Trophoblast cell (in vitro differentiated cells and primary cell): ENCODE measurements around the gene PRR16.

Experiments used
- DNase-seq, 2 donors: peaks; one replicate each; pipeline ENCODE4 v3.0.0-alpha.2; 2016
- H2AFZ ChIP-seq: 2 replicates; pipeline ENCODE4 v1.6.1; 2013; ENCODE audit warnings: low read length, moderate library complexity, mild to moderate bottlenecking; ENCODE audit not compliant: insufficient read depth, poor library complexity
- H2AK5ac ChIP-seq: 2 replicates; pipeline ENCODE4 v1.6.1; 2013; ENCODE audit warnings: mild to moderate bottlenecking, low read length
- H2BK120ac ChIP-seq: 2 replicates; pipeline ENCODE4 v1.6.1; 2013; ENCODE audit warnings: low read length, mild to moderate bottlenecking, moderate library complexity; ENCODE audit not compliant: insufficient read depth, poor library complexity
- H2BK12ac ChIP-seq: 2 replicates; pipeline ENCODE4 v1.6.1; 2013; ENCODE audit warnings: mild to moderate bottlenecking, low read length, moderate library complexity
- H2BK5ac ChIP-seq: 2 replicates; pipeline ENCODE4 v1.6.1; 2013; ENCODE audit warnings: low read length, low read depth, moderate library complexity, mild to moderate bottlenecking; ENCODE audit not compliant: poor library complexity
- H3K14ac ChIP-seq: 2 replicates; pipeline ENCODE4 v1.6.1; 2013; ENCODE audit warnings: mild to moderate bottlenecking, low read length
- H3K18ac ChIP-seq: 2 replicates; pipeline ENCODE4 v1.6.1; 2013; ENCODE audit warnings: mild to moderate bottlenecking, low read length
- H3K23ac ChIP-seq: 2 replicates; pipeline ENCODE4 v1.6.1; 2013; ENCODE audit warnings: low read length
- H3K27ac ChIP-seq: 2 replicates; pipeline ENCODE4 v1.5.1; 2013; ENCODE audit warnings: low read depth, mild to moderate bottlenecking, inconsistent platforms, low read length, moderate library complexity
- H3K27me3 ChIP-seq: 2 replicates; pipeline ENCODE4 v1.6.1; 2013; ENCODE audit warnings: inconsistent platforms, mild to moderate bottlenecking, low read length, moderate library complexity; ENCODE audit not compliant: insufficient read depth
- H3K36me3 ChIP-seq, 2 experiments: 1 replicate in 1 of 2; 2 replicates in 1 of 2; pipeline ENCODE4 v1.6.1; 2013; ENCODE audit warnings: low read length in 2 of 2, mild to moderate bottlenecking in 2 of 2, moderate library complexity in 1 of 2; ENCODE audit not compliant: insufficient read depth in 2 of 2, control insufficient read depth in 1 of 2
- H3K4ac ChIP-seq: 2 replicates; pipeline ENCODE4 v1.6.1; 2013; ENCODE audit warnings: low read depth, mild to moderate bottlenecking, low read length, moderate library complexity
- H3K4me1 ChIP-seq, 2 experiments: 1 replicate in 1 of 2; 2 replicates in 1 of 2; pipeline ENCODE4 v1.6.1; 2013; ENCODE audit warnings: low read length in 2 of 2, mild to moderate bottlenecking in 2 of 2, moderate library complexity in 1 of 2; ENCODE audit not compliant: insufficient read depth in 2 of 2, control insufficient read depth in 1 of 2
- H3K4me2 ChIP-seq: 2 replicates; pipeline ENCODE4 v1.6.1; 2013; ENCODE audit warnings: inconsistent platforms, mild to moderate bottlenecking, low read length, moderate library complexity
- H3K4me3 ChIP-seq: 2 replicates; pipeline ENCODE4 v1.5.1; 2013; ENCODE audit warnings: mild to moderate bottlenecking, low read depth, low read length, inconsistent platforms
- H3K79me1 ChIP-seq: one replicate; pipeline ENCODE4 v1.6.1; 2013; ENCODE audit warnings: low read length
- H3K79me2 ChIP-seq: 2 replicates; pipeline ENCODE4 v1.6.1; 2013; ENCODE audit warnings: low read length, mild to moderate bottlenecking; ENCODE audit not compliant: control insufficient read depth, insufficient read depth, poor library complexity
- H3K9ac ChIP-seq: 2 replicates; pipeline ENCODE4 v1.6.1; 2013; ENCODE audit warnings: mild to moderate bottlenecking, low read length
- H3K9me3 ChIP-seq: 2 replicates; pipeline ENCODE4 v1.6.1; 2013; ENCODE audit warnings: low read depth, mild to moderate bottlenecking, control low read depth, inconsistent platforms, low read length; ENCODE audit not compliant: insufficient read depth
- H4K12ac ChIP-seq: 2 replicates; pipeline ENCODE4 v1.6.1; 2013; ENCODE audit warnings: low read depth, mild to moderate bottlenecking, low read length, moderate library complexity
- H4K8ac ChIP-seq: 2 replicates; pipeline ENCODE4 v1.6.1; 2013; ENCODE audit warnings: low read depth, mild to moderate bottlenecking, low read length, moderate library complexity
- H4K91ac ChIP-seq: one replicate; pipeline ENCODE4 v1.6.1; 2013; ENCODE audit warnings: low read depth, mild to moderate bottlenecking, low read length, moderate library complexity
- WGBS: extraction: QIAGEN DNeasy Blood & Tissue Kit; methylation state at CpG from one replicate; pipeline ENCODE4 v1.1.7; 2013; ENCODE audit warnings: missing lambda C conversion rate; ENCODE audit not compliant: insufficient read length, insufficient coverage; ENCODE audit errors: extremely low coverage; 5-methylcytosine and 5-hydroxymethylcytosine counted together

The PRR16 gene

DNA sequence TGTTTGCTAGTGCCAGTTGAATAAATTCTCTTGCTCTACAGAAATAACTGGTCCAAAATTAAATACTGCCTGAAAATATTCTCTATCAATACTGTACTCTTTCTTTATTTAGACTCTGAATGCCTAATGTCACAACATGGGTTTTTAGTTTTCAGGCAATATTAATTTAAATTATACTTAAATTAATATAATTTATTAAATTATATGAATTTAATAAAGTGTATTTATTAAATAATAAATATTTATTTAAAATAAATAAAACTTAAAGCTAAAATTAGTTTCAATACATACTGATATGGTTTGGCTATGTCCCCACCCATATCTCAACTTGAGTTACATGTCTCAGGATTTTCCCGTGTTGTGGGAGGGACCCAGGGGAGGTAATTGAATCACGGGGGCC, 146.0 kb downstream of the PRR16 start:
- no peaks in the 10 kb centered on the region for H3K36me3 ChIP-seq
- no peak overlapping the region for H2BK12ac ChIP-seq
- H4K91ac ChIP-seq: no peak overlapping the region
- no peak overlapping the region for H3K4ac ChIP-seq
- no peaks in the 10 kb centered on the region for H3K79me2 ChIP-seq
- H3K9ac ChIP-seq: no peak overlapping the region
- no peak overlapping the region for H3K14ac ChIP-seq
- no CpG with 5 or more reads among the region's 2 CpGs for WGBS
- H3K4me2 ChIP-seq: no peak overlapping the region
- H2AK5ac ChIP-seq: no peak overlapping the region
- no peak overlapping the region for H2BK120ac ChIP-seq
- H3K9me3 ChIP-seq: no peaks in the 10 kb centered on the region
- H3K18ac ChIP-seq: no peak overlapping the region
- no peak overlapping the region for H3K4me3 ChIP-seq
- H4K8ac ChIP-seq: no peak overlapping the region
- no peaks in the 10 kb centered on the region for H3K27me3 ChIP-seq
- no peak overlapping the region for H2AFZ ChIP-seq
- H3K4me1 ChIP-seq: peaks cover 4% of the 10 kb centered on the region in 2 experiments
- no peak for DNase-seq
- no peak overlapping the region for H2BK5ac ChIP-seq
- no peak overlapping the region for H3K27ac ChIP-seq
- H3K23ac ChIP-seq: no peak overlapping the region
- no peak overlapping the region for H4K12ac ChIP-seq
- H3K79me1 ChIP-seq: peaks cover 3% of the 10 kb centered on the region

- no peak for DNase-seq
- Histone ChIP-seq H3K4ac (no peak overlapping the region), H3K4me1 (no peaks in the 10 kb centered on the region), H3K79me1 (no peaks in the 10 kb centered on the region), H3K27ac (no peak overlapping the region), H2BK5ac (no peak overlapping the region), H3K79me2 (no peaks in the 10 kb centered on the region), H3K18ac (no peak overlapping the region), H2AFZ (no peak overlapping the region), H2AK5ac (no peak overlapping the region), H3K4me2 (no peak overlapping the region), H3K14ac (no peak overlapping the region), H3K36me3 (no peaks in the 10 kb centered on the region), H3K9me3 (no peaks in the 10 kb centered on the region), H2BK12ac (no peak overlapping the region), H3K9ac (no peak overlapping the region), H3K4me3 (no peak overlapping the region), H4K8ac (no peak overlapping the region), H2BK120ac (no peak overlapping the region), H4K91ac (no peak overlapping the region), H4K12ac (no peak overlapping the region), H3K23ac (no peak overlapping the region), H3K27me3 (no peaks in the 10 kb centered on the region)
Measured at GRCh38 chr5:120613729-120614128, 149.6 kb downstream of the PRR16 start.

GRCh38 chr5:120614531-120615180, 150.6 kb downstream of the PRR16 start:
- H3K4me3 ChIP-seq: no peak overlapping the region
- no peaks in the 10 kb centered on the region for H3K4me1 ChIP-seq
- no peak overlapping the region for H2AFZ ChIP-seq
- H4K8ac ChIP-seq: no peak overlapping the region
- H3K9me3 ChIP-seq: no peaks in the 10 kb centered on the region
- WGBS: no CpG with 5 or more reads among the region's 2 CpGs
- H3K14ac ChIP-seq: no peak overlapping the region
- no peak overlapping the region for H2AK5ac ChIP-seq
- H3K4ac ChIP-seq: no peak overlapping the region
- H3K9ac ChIP-seq: no peak overlapping the region
- H3K79me1 ChIP-seq: no peaks in the 10 kb centered on the region
- no peaks in the 10 kb centered on the region for H3K79me2 ChIP-seq
- H3K18ac ChIP-seq: no peak overlapping the region
- no peak overlapping the region for H2BK12ac ChIP-seq
- no peaks in the 10 kb centered on the region for H3K36me3 ChIP-seq
- no peak overlapping the region for H3K27ac ChIP-seq
- DNase-seq: peak; percentile 6 to 65
- H3K4me2 ChIP-seq: no peak overlapping the region
- no peak overlapping the region for H3K23ac ChIP-seq
- no peaks in the 10 kb centered on the region for H3K27me3 ChIP-seq
- no peak overlapping the region for H2BK5ac ChIP-seq
- no peak overlapping the region for H2BK120ac ChIP-seq
- H4K91ac ChIP-seq: no peak overlapping the region
- no peak overlapping the region for H4K12ac ChIP-seq

GRCh38 chr5:120615967-120616645, 152.0 kb downstream of the PRR16 start:
- Histone ChIP-seq H3K14ac (no peak overlapping the region), H3K79me2 (no peaks in the 10 kb centered on the region), H2BK5ac (no peak overlapping the region), H3K4ac (no peak overlapping the region), H3K36me3 (no peaks in the 10 kb centered on the region), H3K18ac (no peak overlapping the region), H2AFZ (no peak overlapping the region), H3K27ac (no peak overlapping the region), H3K9me3 (no peaks in the 10 kb centered on the region), H2AK5ac (no peak overlapping the region), H4K91ac (no peak overlapping the region), H3K4me1 (no peaks in the 10 kb centered on the region), H4K8ac (no peak overlapping the region), H3K4me2 (no peak overlapping the region), H2BK12ac (no peak overlapping the region), H4K12ac (no peak overlapping the region), H2BK120ac (no peak overlapping the region), H3K27me3 (no peaks in the 10 kb centered on the region), H3K79me1 (no peaks in the 10 kb centered on the region), H3K4me3 (no peak overlapping the region), H3K9ac (no peak overlapping the region), H3K23ac (no peak overlapping the region)
- no CpG with 5 or more reads among the region's 7 CpGs for WGBS
- peak; percentile 10 to 63 for DNase-seq
